Right lobe of liver (tissue), 4 donors: ENCODE data around the gene ATRNL1.

Experiments used
- CTCF ChIP-seq, 4 donors: fragments of 200-600 bp in 3 of 4; fragments of 450-650 bp in 1 of 4; IDR thresholded peaks; one replicate each; pipeline versions ENCODE4 v1.5.1 to v1.8.0; 2016 to 2022; ENCODE audit warnings: antibody characterized with exemption in 4 of 4, mild to moderate bottlenecking in 2 of 4
- POLR2A ChIP-seq: fragments of 450-650 bp; IDR thresholded peaks from one replicate; pipeline ENCODE4 v1.6.1; 2017; ENCODE audit warnings: antibody characterized with exemption, mild to moderate bottlenecking
- donor health status: DM: no; HTN: no; CAD: no.
- donor health status: DM: no; HTN: no; CAD: no.
- donor health status: DM: no; HTN: yes; CAD: no.

GRCh38 chr10:115711306-115711705, 618.1 kb downstream of the ATRNL1 start:
- no peak for TF ChIP-seq CTCF (IDR thresholded peaks at IDR 0.05)
- no peak for TF ChIP-seq POLR2A
